Measurements from ENCODE around the gene TERB1. TPM values are rescaled to one million over a fixed set of nuclear protein-coding genes. Genes with fewer than 3 reads are reported as not detected.
"Not testable (repeated sequence)": the region's sequence is repeated elsewhere in the genome, so short reads cannot be mapped to it uniquely, and the experiment has no call there.

Gene TERB1
- total RNA-seq, 1 donor from 2014 or later = 0.10 TPM

DNA sequence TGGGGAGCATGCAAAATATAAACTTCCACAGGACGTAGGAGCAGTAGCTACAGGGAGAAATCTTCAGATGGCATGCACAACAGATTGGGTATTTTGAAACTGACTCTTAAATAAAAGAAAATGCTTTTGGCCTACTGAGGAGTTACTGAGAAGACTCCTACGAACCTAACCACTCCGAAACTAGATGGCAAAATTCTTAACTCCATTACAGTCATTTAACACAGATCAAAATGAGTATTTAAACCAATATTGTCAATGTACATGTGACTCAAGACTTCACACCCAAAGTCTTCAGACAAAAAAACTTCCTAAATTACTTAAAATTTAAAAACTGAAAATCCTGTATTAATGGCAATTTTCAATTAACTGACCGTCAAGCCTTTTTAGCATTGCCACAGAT lies 8.4 kb upstream of the TERB1 start:
- TF ChIP-seq, protein P1, sequence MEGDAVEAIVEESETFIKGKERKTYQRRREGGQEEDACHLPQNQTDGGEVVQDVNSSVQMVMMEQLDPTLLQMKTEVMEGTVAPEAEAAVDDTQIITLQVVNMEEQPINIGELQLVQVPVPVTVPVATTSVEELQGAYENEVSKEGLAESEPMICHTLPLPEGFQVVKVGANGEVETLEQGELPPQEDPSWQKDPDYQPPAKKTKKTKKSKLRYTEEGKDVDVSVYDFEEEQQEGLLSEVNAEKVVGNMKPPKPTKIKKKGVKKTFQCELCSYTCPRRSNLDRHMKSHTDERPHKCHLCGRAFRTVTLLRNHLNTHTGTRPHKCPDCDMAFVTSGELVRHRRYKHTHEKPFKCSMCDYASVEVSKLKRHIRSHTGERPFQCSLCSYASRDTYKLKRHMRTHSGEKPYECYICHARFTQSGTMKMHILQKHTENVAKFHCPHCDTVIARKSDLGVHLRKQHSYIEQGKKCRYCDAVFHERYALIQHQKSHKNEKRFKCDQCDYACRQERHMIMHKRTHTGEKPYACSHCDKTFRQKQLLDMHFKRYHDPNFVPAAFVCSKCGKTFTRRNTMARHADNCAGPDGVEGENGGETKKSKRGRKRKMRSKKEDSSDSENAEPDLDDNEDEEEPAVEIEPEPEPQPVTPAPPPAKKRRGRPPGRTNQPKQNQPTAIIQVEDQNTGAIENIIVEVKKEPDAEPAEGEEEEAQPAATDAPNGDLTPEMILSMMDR (IDR thresholded peaks at IDR 0.05; ENCODE audit: unreplicated experiment) = no peak
- no peak for DNase-seq (ENCODE audit: low spot score)
- no peaks in the 10 kb centered on the region for H3K27me3 Mint-ChIP-seq (ENCODE audit: unreplicated experiment)
- no peak overlapping the region for H3K4me3 Mint-ChIP-seq (ENCODE audit: unreplicated experiment)
- H3K36me3 Mint-ChIP-seq (ENCODE audit: low read depth, unreplicated experiment) = peaks cover 12% of the 10 kb centered on the region
- no peak overlapping the region for H3K27ac Mint-ChIP-seq (ENCODE audit: unreplicated experiment)
- H3K9me3 Mint-ChIP-seq (ENCODE audit: unreplicated experiment) = no peaks in the 10 kb centered on the region
- H3K4me1 Mint-ChIP-seq (ENCODE audit: unreplicated experiment) = no peaks in the 10 kb centered on the region

DNA sequence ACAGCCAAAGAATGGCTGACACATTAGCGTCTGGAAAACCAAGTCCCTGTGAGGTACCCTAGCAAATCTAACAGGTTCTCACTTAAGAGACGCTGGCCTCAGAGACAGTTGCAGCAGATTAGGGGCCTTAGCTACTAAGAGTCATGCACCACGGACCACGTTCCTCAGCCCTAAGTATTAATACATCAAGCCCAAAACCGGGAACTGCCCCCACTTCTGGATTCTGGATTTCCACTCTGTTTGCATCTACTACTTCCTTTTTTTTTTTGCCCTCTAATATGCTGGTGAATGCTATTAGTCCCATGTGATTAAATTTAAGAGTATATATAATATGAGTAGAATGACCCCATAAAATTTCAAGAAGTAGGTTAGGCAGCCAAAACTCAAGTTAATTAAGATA lies 775 bp upstream of the TERB1 start:
- Mint-ChIP-seq H3K36me3 (ENCODE audit: low read depth, unreplicated experiment) (peaks cover 13% of the 10 kb centered on the region), H3K4me1 (ENCODE audit: unreplicated experiment) (no peaks in the 10 kb centered on the region), H3K27me3 (ENCODE audit: unreplicated experiment) (no peaks in the 10 kb centered on the region), H3K27ac (ENCODE audit: unreplicated experiment) (no peak overlapping the region), H3K9me3 (ENCODE audit: unreplicated experiment) (no peaks in the 10 kb centered on the region), H3K4me3 (ENCODE audit: unreplicated experiment) (no peak overlapping the region)
- TF ChIP-seq, protein P1 (IDR thresholded peaks at IDR 0.05; ENCODE audit: unreplicated experiment) = no peak
- DNase-seq (ENCODE audit: low spot score) = no peak

DNA sequence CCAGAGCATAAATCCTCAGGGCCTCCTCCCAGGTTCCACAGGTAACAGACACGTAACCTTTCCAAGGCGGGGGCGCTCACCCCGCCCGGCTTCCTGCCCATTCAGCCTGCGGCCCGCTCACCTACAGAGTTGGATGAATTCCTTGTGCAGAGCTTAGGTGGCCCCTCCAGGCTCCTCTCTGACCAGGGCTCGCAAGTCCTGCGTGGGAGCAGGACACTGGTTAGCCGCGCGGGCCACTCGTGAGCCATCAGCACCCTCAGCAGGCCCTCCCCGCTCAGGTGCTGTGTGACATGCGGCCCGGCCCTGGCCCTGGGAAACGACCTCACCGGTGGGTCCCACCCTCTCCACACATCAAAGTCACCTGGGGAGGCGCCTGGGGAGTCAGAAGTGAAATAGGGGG lies 528 bp downstream of the TERB1 start:
- Mint-ChIP-seq H3K4me3 (ENCODE audit: unreplicated experiment) (no peak overlapping the region), H3K4me1 (ENCODE audit: unreplicated experiment) (no peaks in the 10 kb centered on the region), H3K27ac (ENCODE audit: unreplicated experiment) (no peak overlapping the region), H3K27me3 (ENCODE audit: unreplicated experiment) (no peaks in the 10 kb centered on the region), H3K36me3 (ENCODE audit: low read depth, unreplicated experiment) (peaks cover 11% of the 10 kb centered on the region), H3K9me3 (ENCODE audit: unreplicated experiment) (no peaks in the 10 kb centered on the region)
- DNase-seq (ENCODE audit: low spot score) = no peak
- TF ChIP-seq, protein P1 (IDR thresholded peaks at IDR 0.05; ENCODE audit: unreplicated experiment) = no peak

DNA sequence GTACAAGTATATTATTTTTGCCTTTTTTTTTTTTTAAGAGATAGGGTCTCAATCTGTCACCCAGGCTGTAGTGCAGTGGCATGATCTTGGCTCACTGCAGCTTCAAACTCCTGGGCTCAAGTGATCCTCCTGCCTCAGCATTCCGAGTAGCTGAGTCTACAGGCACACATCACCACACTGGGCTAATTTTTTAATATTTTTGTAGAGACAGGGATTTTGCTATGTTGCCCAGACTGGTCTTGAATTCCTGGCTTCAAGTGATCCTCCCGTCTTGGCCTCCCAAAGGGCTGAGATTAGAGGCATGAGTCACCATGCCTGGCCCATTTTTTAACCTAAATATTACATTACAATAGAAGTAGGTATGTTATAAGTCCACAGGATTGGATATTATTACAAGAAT lies 3.2 kb downstream of the TERB1 start:
- no peak overlapping the region for H3K27ac Mint-ChIP-seq (ENCODE audit: unreplicated experiment)
- no peaks in the 10 kb centered on the region for H3K36me3 Mint-ChIP-seq (ENCODE audit: low read depth, unreplicated experiment)
- no peak for DNase-seq (ENCODE audit: low spot score)
- H3K9me3 Mint-ChIP-seq (ENCODE audit: unreplicated experiment) = no peaks in the 10 kb centered on the region
- H3K4me1 Mint-ChIP-seq (ENCODE audit: unreplicated experiment) = no peaks in the 10 kb centered on the region
- no peak overlapping the region for H3K4me3 Mint-ChIP-seq (ENCODE audit: unreplicated experiment)
- H3K27me3 Mint-ChIP-seq (ENCODE audit: unreplicated experiment) = no peaks in the 10 kb centered on the region
- TF ChIP-seq, protein P1 (IDR thresholded peaks at IDR 0.05; ENCODE audit: unreplicated experiment) = no peak

DNA sequence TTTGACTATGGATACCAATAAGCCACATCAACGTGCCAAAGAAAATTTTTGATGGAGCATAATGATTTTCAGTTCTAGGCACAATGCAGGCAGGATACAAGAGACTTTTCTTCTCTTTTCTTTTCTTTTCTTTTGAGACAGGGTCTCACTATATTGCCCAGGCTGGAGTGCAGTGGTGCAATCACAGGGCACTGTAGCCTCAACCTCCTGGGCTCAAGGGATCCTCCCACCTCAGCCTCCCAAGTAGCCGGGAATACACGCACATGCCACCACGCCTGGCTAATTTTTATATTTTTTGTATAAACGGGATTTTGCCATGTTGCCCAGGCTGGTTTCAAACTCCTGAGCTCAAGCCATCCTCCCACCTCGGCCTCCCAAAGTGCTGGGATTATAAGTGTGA lies 7.4 kb downstream of the TERB1 start:
- not testable (repeated sequence) for H3K36me3 Mint-ChIP-seq (ENCODE audit: low read depth, unreplicated experiment); H3K4me3 Mint-ChIP-seq (ENCODE audit: unreplicated experiment); H3K9me3 Mint-ChIP-seq (ENCODE audit: unreplicated experiment); H3K4me1 Mint-ChIP-seq (ENCODE audit: unreplicated experiment); H3K27ac Mint-ChIP-seq (ENCODE audit: unreplicated experiment); H3K27me3 Mint-ChIP-seq (ENCODE audit: unreplicated experiment); DNase-seq (ENCODE audit: low spot score)
